GM19328 (cell line): ENCODE measurements around the gene CMC2.

Source experiments
- ATAC-seq: cut with Tn5 transposase; IDR thresholded peaks from one replicate; pipeline ENCODE4 v1.9.1; 2021; ENCODE audit warnings: mild to moderate bottlenecking, moderate library complexity; ENCODE audit not compliant: unreplicated experiment

The CMC2 gene

GRCh38 chr16:80938004-80938878, 68.4 kb downstream of the CMC2 start:
- no peak for ATAC-seq

GRCh38 chr16:80936410-80936809, 70.3 kb downstream of the CMC2 start:
- no peak for ATAC-seq

DNA sequence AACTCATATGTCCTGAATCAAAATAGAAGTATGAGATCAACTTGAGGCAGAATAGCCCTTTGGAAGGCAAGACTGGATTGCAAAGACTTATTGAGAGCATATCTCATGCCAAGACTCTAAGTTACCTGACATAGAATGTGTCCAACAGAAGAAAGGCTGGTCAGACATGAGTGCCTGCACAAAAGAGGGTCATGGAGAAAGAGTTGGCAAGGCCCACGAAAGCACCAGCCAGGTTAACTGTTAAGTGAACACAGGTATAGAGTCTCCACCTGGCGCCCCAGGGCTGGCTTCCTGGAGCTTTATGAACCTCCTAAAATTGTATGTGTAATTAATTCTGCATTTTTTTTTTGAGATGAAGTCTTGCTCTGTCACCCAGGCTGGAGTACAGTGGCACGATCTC, 71.0 kb downstream of the CMC2 start:
- no peak for ATAC-seq

DNA sequence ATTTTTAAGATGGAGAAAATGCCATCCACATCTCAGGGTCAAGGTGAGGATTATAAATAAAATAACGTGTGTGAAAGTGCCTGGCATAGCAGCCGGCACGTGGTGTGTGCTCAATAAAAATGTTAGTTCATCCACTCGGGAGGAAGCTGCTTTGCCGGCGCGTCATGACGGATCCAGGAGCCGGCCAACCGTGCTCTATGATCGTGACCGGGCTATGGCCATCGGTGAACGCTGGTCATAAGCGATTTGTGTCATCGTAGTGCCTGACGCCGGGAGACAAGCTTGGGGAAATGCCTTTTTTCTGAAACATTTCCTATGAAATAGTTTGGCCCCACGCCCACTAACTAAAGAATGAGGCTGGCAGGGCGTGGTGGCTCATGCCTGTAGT, 74.0 kb downstream of the CMC2 start:
- no peak for ATAC-seq

- no peak for ATAC-seq
Measured at GRCh38 chr16:80931801-80932707, 74.6 kb downstream of the CMC2 start.

- ATAC-seq, result no peak
Measured at GRCh38 chr16:80924372-80924978, 82.2 kb downstream of the CMC2 start.

GRCh38 chr16:80923356-80923755, 83.3 kb downstream of the CMC2 start:
- ATAC-seq, result no peak
